HUES64 (cell line): ENCODE data around the gene CCSER1.

Experiments
- H3K27ac ChIP-seq: 2 replicates; pipeline ENCODE4 v1.7.0; 2013; ENCODE audit warnings: low read depth, low read length, inconsistent platforms
- H3K27me3 ChIP-seq: 2 replicates; pipeline ENCODE4 v1.6.1; 2013; ENCODE audit warnings: mild to moderate bottlenecking, low read length; ENCODE audit not compliant: insufficient read depth
- H3K36me3 ChIP-seq: 2 replicates; pipeline ENCODE4 v1.6.1; 2013; ENCODE audit warnings: mild to moderate bottlenecking, low read length; ENCODE audit not compliant: insufficient read depth
- H3K4me1 ChIP-seq: 2 replicates; pipeline ENCODE4 v1.6.1; 2013; ENCODE audit warnings: mild to moderate bottlenecking, low read length, moderate library complexity; ENCODE audit not compliant: insufficient read depth
- H3K4me3 ChIP-seq: 2 replicates; pipeline ENCODE4 v1.5.1; 2013; ENCODE audit warnings: mild to moderate bottlenecking, low read length, moderate library complexity
- H3K9ac ChIP-seq: 2 replicates; pipeline ENCODE4 v1.6.1; 2013; ENCODE audit warnings: mild to moderate bottlenecking, low read depth, low read length
- H3K9me3 ChIP-seq: 2 replicates; pipeline ENCODE4 v1.6.1; 2013; ENCODE audit warnings: low read depth, low read length; ENCODE audit not compliant: insufficient read depth
- WGBS: fragments of 150-250, 120-280 bp; methylation state at CpG from one replicate; pipeline ENCODE4 v1.1.7; 2013; ENCODE audit warnings: missing lambda C conversion rate; 5-methylcytosine and 5-hydroxymethylcytosine counted together

Gene CCSER1

DNA sequence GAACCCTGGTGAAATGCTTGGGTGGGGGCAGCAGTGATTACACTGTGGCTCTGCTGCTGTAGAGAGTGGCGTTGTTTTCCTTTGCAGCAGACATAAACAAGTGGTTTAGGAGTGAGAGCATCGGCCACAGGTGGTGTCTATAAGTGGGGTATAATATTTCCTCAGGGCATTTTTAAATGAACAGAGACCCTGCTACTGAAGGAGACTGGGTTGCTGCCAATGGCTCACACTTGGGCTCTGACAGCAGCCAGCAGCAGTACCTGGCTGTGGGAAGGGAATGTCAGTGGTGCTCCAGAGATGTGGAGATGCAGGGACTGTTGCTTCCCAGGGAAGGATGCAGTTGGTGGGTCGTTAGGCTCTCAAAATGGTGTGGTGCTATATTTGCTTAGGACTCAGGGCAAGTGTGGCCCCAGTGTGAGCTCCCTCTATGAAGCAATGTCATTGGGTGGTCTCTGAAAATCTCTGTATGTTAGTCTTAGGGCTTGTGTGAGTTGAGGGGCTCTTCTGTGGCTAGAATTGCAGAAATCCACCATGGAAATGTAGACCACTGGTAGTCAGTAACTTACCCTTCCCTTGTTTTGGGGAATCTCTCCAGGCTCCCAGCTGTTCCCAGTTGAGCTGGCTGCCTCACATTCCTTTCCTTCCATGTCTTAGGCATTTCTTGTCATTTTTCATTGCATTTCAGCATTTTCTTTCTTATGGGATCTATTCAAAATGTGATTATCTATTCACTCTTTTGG lies 1153.5 kb downstream of the CCSER1 start:
- Histone ChIP-seq H3K4me3 (no peak overlapping the region), H3K27me3 (no peaks in the 10 kb centered on the region), H3K36me3 (no peaks in the 10 kb centered on the region), H3K9me3 (no peaks in the 10 kb centered on the region), H3K4me1 (peaks cover 2% of the 10 kb centered on the region; the same call in 1 of the 2 replicates), H3K9ac (no peak overlapping the region), H3K27ac (no peak overlapping the region)
- 79% methylated on average over 3 of the region's 3 CpGs for WGBS

DNA sequence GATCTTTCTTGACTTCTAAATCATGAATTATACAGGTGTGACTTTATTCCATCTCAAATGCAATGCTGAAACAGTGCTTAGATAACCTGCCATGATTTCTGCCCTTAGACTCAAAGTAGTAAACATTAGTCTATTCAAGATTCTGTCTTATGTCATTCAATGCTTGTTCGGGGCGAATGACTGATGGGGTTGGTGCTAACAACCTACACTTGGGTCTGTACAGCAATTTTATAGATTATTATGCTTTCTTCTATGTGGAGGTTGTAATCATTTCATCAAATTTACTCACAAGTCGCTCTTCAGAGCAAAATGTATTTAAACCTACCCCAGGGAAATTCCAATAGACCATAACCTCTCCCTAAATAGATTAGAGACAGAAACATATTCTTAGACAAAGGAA lies 1155.0 kb downstream of the CCSER1 start:
- no peaks in the 10 kb centered on the region for H3K36me3 ChIP-seq
- H3K27ac ChIP-seq, result no peak overlapping the region
- H3K9ac ChIP-seq, result no peak overlapping the region
- no peaks in the 10 kb centered on the region for H3K9me3 ChIP-seq
- 88% methylated on average over 3 of the region's 3 CpGs for WGBS
- H3K4me1 ChIP-seq, result peaks cover 2% of the 10 kb centered on the region; the same call in 1 of the 2 replicates
- no peaks in the 10 kb centered on the region for H3K27me3 ChIP-seq
- H3K4me3 ChIP-seq, result no peak overlapping the region

GRCh38 chr4:91283726-91284230 lies 1156.6 kb downstream of the CCSER1 start:
- H3K9ac ChIP-seq, result no peak overlapping the region
- H3K9me3 ChIP-seq, result no peaks in the 10 kb centered on the region
- H3K36me3 ChIP-seq, result no peaks in the 10 kb centered on the region
- H3K27me3 ChIP-seq, result no peaks in the 10 kb centered on the region
- H3K4me3 ChIP-seq, result no peak overlapping the region
- 91% methylated on average over 1 of the region's 1 CpG for WGBS
- no peak overlapping the region for H3K27ac ChIP-seq
- peaks cover 2% of the 10 kb centered on the region for H3K4me1 ChIP-seq

GRCh38 chr4:91284480-91284879 lies 1157.3 kb downstream of the CCSER1 start:
- Histone ChIP-seq H3K27me3 (no peaks in the 10 kb centered on the region), H3K27ac (no peak overlapping the region), H3K4me3 (no peak overlapping the region), H3K36me3 (no peaks in the 10 kb centered on the region), H3K4me1 (peaks cover 2% of the 10 kb centered on the region), H3K9me3 (no peaks in the 10 kb centered on the region), H3K9ac (no peak overlapping the region)
- WGBS, result 96% methylated on average over 3 of the region's 3 CpGs

GRCh38 chr4:91285487-91285886 lies 1158.3 kb downstream of the CCSER1 start:
- Histone ChIP-seq H3K4me1 (peaks cover 2% of the 10 kb centered on the region), H3K9ac (no peak overlapping the region), H3K27me3 (no peaks in the 10 kb centered on the region), H3K9me3 (no peaks in the 10 kb centered on the region), H3K27ac (no peak overlapping the region), H3K36me3 (no peaks in the 10 kb centered on the region), H3K4me3 (no peak overlapping the region)
- 92% methylated on average over 2 of the region's 2 CpGs for WGBS

GRCh38 chr4:91288702-91289311 lies 1161.6 kb downstream of the CCSER1 start:
- Histone ChIP-seq H3K27me3 (no peaks in the 10 kb centered on the region), H3K9me3 (no peaks in the 10 kb centered on the region)
- WGBS, result 93% methylated on average over 1 of the region's 2 CpGs

GRCh38 chr4:91298156-91298700 lies 1171.0 kb downstream of the CCSER1 start:
- Histone ChIP-seq H3K27ac (no peak overlapping the region), H3K36me3 (no peaks in the 10 kb centered on the region), H3K4me1 (no peaks in the 10 kb centered on the region), H3K9me3 (no peaks in the 10 kb centered on the region), H3K27me3 (no peaks in the 10 kb centered on the region), H3K4me3 (no peak overlapping the region), H3K9ac (no peak overlapping the region)
- 95% methylated on average over 2 of the region's 3 CpGs for WGBS

More at GRCh38 chr4:91288702-91289311, 1161.6 kb downstream of the CCSER1 start:
- Histone ChIP-seq H3K9ac (no peak overlapping the region), H3K36me3 (no peaks in the 10 kb centered on the region), H3K4me3 (no peak overlapping the region), H3K27ac (no peak overlapping the region), H3K4me1 (peaks cover 2% of the 10 kb centered on the region)

- H3K4me3 ChIP-seq, result no peak overlapping the region
- H3K9me3 ChIP-seq, result no peaks in the 10 kb centered on the region
- H3K27me3 ChIP-seq, result no peaks in the 10 kb centered on the region
- no peak overlapping the region for H3K27ac ChIP-seq
- 100% methylated on average over 1 of the region's 1 CpG for WGBS
- no peaks in the 10 kb centered on the region for H3K4me1 ChIP-seq
- no peaks in the 10 kb centered on the region for H3K36me3 ChIP-seq
- no peak overlapping the region for H3K9ac ChIP-seq
These were observed 1171.6 kb downstream of the CCSER1 start for GRCh38 chr4:91298824-91299223.

- 86% methylated on average over 2 of the region's 2 CpGs for WGBS
- H3K27me3 ChIP-seq, result no peaks in the 10 kb centered on the region
- H3K9me3 ChIP-seq, result no peaks in the 10 kb centered on the region
- H3K4me1 ChIP-seq, result no peaks in the 10 kb centered on the region
- no peaks in the 10 kb centered on the region for H3K36me3 ChIP-seq
- no peak overlapping the region for H3K9ac ChIP-seq
- no peak overlapping the region for H3K4me3 ChIP-seq
- no peak overlapping the region for H3K27ac ChIP-seq
These were observed 1174.9 kb downstream of the CCSER1 start for GRCh38 chr4:91302120-91302519.

DNA sequence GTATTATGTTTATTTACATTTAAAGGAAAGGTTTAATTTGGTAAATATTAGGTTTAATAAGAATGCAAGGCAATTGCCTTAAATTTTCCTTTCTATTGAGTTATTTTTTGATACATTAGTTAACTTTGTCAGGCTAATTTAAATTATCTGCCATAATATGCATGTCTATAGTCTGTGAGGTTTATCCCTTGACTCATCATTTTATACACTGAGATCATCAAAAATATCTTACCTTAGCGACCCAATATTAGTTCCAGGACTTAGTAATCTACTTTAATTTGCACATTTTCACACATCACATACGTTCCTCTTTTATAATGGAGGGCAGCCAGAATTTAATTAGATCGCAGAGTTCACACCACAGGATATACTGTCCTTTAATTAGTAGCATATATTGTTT lies 1177.1 kb downstream of the CCSER1 start:
- H3K36me3 ChIP-seq, result no peaks in the 10 kb centered on the region
- H3K4me1 ChIP-seq, result no peaks in the 10 kb centered on the region
- no peak overlapping the region for H3K9ac ChIP-seq
- H3K27me3 ChIP-seq, result no peaks in the 10 kb centered on the region
- H3K9me3 ChIP-seq, result no peaks in the 10 kb centered on the region
- no peak overlapping the region for H3K27ac ChIP-seq
- 88% methylated on average over 2 of the region's 3 CpGs for WGBS
- no peak overlapping the region for H3K4me3 ChIP-seq

DNA sequence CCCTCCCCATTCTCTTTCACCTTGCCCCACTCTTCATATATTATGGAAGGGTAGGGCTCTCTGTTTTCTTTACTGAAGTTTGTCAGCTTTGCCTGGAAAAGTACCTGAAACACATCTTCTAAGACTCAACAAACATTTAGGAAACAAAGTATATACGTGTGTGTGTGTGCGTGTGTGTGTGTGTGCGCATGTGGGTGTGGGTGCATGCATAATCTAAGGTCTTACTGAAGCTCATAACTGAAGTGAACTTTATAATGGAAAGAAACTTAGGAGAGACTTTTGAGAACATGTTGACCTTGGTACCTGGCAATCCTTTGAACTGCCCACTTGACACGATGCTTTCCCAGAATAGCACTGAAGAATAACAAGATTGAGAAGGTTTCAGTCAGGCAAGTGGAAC lies 1190.2 kb downstream of the CCSER1 start:
- no peak overlapping the region for H3K9ac ChIP-seq
- no peaks in the 10 kb centered on the region for H3K4me1 ChIP-seq
- H3K27me3 ChIP-seq, result no peaks in the 10 kb centered on the region
- no peak overlapping the region for H3K4me3 ChIP-seq
- H3K9me3 ChIP-seq, result no peaks in the 10 kb centered on the region
- no peaks in the 10 kb centered on the region for H3K36me3 ChIP-seq
- WGBS, result 97% methylated on average over 4 of the region's 4 CpGs
- H3K27ac ChIP-seq, result no peak overlapping the region
